DMS153 treated with DMSO at 0.1 percent for 48 hours (cell line): ENCODE measurements around the gene PCDHA7.
"Not testable (repeated sequence)": the region's sequence is repeated elsewhere in the genome, so short reads cannot be mapped to it uniquely, and the experiment has no call there.

Experiments used
- DNase-seq: peaks from one replicate; lab custom pipeline; 2025; ENCODE audit not compliant: unreplicated experiment; lab: John Stamatoyannopoulos, UW

PCDHA7 gene

DNA sequence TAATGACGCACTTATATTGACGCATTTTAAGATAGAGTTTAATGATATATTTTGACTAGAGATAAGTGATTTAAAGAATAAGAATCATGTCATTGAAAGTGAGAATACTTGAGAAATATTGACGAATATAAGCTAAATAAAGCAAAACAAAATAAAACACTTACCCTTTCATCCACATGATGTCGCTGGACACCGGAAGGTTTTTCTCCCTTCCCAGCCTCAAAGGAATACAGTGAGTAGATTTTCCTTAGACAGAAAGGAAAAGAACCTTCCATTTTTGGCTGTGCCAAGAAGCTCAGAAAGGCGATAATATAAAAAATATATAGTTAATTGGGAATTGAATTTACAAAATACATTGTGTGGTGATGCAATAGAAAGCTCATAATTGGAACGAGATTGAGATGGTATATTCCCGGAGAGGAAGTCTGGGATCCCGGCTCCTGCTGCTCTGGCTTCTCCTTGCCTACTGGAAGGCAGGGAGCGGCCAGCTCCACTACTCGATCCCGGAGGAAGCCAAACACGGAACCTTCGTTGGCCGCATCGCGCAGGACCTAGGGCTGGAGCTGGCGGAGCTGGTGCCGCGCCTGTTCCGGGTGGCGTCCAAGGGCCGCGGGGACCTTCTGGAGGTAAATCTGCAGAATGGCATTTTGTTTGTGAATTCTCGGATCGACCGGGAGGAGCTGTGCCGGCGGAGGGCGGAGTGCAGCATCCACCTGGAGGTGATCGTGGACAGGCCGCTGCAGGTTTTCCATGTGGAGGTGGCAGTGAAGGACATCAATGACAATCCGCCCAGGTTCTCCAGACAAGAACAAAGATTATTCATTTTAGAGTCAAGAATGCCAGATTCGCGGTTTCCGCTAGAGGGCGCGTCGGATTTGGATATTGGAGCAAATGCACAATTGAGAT is 12.4 kb upstream of the PCDHA7 start, which contains the start of gene PCDHA5:
Gene PCDHA5, plus strand, starts transcription at position 239 of the 906 bp plus-strand sequence.
- no peak for DNase-seq

DNA sequence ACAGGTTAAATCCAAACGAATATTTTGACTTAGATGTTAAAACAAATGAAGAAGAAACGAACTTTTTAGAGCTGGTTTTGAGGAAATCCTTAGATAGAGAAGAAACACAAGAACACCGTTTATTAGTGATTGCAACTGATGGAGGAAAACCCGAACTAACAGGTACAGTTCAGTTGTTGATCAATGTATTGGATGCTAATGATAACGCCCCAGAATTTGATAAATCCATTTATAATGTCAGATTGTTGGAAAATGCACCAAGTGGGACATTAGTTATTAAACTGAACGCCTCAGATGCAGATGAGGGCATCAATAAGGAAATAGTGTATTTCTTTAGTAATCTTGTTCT is 11.8 kb upstream of the PCDHA7 start:
- no peak for DNase-seq

DNA sequence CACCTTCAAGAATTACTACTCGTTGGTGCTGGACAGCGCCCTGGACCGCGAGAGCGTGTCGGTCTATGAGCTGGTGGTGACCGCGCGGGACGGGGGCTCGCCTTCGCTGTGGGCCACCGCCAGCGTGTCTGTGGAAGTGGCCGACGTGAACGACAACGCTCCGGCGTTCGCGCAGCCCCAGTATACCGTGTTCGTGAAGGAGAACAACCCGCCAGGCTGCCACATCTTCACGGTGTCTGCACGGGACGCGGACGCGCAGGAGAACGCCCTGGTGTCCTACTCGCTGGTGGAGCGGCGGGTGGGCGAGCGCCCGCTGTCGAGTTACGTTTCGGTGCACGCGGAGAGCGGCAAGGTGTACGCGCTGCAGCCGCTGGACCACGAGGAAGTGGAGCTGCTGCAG is 11.1 kb upstream of the PCDHA7 start:
- not testable (repeated sequence) for DNase-seq

DNA sequence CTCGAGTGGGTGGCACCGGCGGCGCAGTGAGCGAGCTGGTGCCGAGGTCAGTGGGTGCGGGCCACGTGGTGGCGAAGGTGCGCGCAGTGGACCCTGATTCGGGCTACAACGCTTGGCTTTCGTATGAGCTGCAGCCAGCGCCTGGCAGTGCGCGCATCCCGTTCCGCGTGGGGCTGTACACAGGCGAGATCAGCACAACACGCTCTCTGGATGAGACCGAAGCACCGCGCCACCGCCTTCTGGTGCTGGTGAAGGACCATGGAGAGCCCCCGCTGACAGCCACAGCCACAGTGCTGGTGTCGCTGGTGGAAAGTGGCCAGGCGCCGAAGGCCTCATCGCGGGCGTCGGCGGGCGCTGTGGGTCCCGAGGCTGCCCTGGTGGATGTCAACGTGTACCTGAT is 10.6 kb upstream of the PCDHA7 start:
- DNase-seq: no peak

DNA sequence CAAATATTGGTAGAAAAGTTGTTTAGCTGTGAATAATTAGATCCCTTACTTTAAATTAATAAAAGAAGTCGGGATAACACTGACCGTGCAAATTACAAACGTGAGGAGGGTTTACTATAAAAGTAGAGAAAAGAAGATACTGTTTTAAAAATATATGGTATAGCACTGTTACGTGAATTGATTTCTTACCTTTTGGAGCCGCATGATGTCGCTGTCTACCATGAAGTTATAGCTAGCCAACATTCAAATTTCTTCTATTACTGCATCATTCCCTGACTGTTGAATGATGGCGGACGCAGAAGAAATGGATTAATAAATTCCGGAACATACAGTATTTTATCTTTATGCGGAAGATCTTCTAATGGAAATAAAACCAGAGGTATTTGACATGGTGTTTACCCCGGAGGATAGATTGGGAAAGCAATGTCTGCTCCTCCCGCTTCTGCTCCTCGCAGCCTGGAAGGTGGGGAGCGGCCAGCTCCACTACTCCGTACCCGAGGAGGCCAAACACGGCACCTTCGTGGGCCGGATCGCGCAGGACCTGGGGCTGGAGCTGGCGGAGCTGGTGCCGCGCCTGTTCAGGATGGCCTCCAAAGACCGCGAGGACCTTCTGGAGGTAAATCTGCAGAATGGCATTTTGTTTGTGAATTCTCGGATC is 6.2 kb upstream of the PCDHA7 start, which contains the start of gene PCDHA6:
Gene PCDHA6, plus strand, starts transcription at position 257 of the 658 bp plus-strand sequence. Its CDS starts 132 bp downstream, at position 389.
- no peak for DNase-seq

DNA sequence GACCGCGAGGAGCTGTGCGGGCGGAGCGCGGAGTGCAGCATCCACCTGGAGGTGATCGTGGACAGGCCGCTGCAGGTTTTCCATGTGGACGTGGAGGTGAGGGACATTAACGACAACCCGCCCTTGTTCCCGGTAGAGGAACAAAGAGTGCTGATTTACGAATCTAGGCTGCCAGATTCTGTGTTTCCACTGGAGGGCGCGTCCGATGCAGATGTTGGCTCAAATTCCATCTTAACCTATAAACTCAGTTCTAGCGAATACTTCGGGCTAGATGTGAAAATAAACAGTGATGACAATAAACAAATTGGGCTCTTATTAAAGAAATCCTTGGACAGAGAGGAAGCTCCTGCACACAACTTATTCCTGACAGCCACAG is 5.7 kb upstream of the PCDHA7 start:
- DNase-seq: no peak

DNA sequence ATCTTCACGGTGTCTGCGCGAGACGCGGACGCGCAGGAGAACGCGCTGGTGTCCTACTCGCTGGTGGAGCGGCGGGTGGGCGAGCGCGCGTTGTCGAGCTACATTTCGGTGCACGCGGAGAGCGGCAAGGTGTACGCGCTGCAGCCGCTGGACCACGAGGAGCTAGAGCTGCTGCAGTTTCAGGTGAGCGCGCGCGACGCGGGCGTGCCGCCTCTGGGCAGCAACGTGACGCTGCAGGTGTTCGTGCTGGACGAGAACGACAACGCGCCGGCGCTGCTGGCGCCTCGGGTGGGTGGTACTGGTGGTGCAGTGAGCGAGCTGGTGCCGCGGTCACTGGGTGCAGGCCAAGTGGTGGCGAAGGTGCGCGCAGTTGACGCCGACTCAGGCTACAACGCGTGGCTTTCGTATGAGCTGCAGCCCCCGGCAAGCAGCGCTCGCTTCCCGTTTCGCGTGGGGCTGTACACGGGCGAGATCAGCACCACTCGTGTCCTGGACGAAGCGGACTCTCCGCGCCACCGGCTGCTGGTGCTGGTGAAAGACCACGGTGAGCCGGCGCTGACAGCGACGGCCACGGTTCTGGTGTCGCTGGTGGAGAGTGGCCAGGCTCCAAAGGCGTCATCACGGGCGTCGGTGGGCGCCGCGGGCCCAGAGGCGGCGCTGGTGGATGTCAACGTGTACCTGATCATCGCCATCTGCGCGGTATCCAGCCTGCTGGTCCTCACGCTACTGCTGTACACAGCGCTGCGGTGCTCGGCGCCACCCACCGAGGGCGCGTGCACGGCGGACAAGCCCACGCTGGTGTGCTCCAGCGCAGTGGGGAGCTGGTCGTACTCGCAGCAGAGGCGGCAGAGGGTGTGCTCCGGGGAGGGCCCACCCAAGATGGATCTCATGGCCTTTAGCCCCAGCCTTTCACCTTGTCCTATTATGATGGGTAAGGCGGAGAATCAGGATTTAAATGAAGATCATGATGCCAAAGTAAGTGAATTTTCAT is 4.3 kb upstream of the PCDHA7 start:
- not testable (repeated sequence) for DNase-seq

DNA sequence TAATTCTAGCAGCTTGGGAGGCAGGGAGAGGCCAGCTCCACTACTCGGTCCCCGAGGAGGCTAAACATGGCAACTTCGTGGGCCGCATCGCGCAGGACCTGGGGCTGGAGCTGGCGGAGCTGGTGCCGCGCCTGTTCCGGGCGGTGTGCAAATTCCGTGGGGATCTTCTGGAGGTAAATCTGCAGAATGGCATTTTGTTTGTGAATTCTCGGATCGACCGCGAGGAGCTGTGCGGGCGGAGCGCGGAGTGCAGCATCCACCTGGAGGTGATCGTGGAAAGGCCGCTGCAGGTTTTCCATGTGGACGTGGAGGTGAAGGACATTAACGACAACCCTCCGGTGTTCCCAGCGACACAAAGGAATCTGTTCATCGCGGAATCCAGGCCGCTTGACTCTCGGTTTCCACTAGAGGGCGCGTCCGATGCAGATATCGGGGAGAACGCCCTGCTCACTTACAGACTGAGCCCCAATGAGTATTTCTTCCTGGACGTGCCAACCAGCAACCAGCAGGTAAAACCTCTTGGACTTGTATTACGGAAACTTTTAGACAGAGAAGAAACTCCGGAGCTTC is 455 bp downstream of the PCDHA7 start:
- not testable (repeated sequence) for DNase-seq

DNA sequence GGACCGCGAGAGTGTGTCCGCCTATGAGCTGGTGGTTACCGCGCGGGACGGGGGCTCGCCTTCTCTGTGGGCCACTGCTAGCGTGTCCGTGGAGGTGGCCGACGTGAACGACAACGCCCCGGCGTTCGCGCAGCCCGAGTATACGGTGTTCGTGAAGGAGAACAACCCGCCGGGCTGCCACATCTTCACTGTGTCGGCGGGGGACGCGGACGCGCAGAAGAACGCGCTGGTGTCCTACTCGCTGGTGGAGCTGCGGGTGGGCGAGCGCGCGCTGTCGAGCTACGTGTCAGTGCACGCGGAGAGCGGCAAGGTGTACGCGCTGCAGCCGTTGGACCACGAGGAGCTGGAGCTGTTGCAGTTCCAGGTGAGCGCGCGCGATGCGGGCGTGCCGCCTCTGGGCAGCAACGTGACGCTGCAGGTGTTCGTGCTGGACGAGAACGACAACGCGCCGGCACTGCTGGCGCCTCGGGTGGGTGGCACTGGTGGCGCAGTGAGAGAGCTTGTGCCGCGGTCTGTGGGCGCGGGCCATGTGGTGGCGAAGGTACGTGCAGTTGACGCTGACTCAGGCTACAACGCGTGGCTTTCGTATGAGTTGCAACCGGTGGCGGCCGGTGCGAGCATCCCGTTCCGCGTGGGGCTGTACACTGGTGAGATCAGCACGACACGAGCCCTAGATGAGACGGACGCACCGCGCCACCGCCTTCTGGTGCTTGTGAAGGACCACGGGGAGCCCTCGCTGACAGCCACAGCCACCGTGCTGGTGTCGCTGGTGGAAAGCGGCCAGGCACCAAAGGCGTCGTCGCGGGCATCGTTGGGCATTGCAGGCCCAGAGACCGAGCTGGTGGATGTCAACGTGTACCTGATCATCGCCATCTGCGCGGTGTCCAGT is 1.8 kb downstream of the PCDHA7 start:
- DNase-seq: no peak

DNA sequence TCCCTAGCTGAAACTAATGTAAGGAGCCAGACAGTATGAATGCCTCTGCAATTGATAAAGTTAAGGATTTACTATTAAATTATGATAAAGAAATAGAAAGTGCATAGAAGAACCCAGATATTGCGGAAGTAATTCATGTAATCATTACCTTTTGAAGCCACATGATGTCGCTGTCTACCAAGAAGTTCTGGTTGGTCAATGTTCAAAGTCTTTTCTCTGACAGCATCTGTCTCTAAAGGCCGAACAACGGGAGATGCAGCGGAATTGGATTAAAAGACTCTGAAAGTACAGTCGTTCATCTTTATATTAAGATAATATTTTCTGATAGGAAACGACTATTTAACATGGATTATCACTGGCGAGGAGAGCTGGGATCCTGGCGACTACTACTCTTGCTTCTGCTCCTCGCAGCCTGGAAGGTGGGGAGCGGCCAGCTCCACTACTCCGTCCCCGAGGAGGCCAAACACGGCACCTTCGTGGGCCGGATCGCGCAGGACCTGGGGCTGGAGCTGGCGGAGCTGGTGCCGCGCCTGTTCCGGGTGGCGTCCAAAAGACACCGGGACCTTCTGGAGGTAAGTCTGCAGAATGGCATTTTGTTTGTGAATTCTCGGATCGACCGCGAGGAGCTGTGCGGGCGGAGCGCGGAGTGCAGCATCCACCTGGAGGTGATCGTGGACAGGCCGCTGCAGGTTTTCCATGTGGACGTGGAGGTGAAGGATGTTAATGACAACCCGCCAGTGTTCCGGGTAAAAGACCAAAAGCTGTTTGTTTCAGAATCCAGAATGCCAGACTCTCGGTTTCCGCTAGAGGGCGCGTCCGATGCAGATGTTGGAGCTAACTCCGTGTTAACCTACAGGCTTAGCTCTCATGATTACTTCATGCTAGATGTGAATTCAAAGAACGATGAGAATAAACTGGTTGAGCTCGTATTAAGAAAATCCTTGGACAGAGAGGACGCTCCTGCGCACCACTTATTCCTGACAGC is 7.2 kb downstream of the PCDHA7 start, which contains the start of gene PCDHA8:
Gene PCDHA8, plus strand, starts transcription at position 210 of the 985 bp plus-strand sequence. Its CDS starts 135 bp downstream, at position 345.
- DNase-seq: no peak

DNA sequence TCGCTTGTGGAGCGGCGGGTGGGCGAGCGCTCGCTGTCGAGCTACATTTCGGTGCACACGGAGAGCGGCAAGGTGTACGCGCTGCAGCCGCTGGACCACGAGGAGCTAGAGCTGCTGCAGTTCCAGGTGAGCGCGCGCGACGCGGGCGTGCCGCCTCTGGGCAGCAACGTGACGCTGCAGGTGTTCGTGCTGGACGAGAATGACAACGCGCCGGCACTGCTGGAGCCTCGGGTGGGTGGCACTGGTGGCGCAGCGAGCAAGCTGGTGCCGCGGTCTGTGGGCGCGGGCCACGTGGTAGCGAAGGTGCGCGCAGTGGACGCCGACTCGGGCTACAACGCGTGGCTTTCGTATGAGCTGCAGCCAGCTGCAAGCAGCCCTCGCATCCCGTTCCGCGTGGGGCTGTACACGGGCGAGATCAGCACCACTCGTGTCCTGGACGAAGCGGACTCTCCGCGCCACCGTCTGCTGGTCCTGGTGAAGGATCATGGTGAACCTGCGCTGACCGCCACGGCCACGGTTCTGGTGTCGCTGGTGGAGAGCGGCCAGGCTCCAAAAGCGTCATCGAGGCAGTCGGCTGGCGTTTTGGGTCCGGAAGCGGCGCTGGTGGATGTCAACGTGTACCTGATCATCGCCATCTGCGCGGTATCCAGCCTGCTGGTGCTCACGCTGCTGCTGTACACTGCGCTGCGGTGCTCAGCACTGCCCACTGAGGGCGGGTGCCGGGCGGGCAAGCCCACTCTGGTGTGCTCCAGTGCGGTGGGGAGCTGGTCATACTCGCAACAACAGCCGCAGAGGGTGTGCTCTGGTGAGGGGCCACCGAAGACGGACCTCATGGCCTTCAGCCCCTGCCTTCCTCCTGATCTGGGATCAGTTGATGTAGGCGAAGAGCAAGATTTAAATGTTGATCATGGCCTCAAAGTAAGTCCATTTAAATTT is 9.0 kb downstream of the PCDHA7 start:
- DNase-seq: no peak

DNA sequence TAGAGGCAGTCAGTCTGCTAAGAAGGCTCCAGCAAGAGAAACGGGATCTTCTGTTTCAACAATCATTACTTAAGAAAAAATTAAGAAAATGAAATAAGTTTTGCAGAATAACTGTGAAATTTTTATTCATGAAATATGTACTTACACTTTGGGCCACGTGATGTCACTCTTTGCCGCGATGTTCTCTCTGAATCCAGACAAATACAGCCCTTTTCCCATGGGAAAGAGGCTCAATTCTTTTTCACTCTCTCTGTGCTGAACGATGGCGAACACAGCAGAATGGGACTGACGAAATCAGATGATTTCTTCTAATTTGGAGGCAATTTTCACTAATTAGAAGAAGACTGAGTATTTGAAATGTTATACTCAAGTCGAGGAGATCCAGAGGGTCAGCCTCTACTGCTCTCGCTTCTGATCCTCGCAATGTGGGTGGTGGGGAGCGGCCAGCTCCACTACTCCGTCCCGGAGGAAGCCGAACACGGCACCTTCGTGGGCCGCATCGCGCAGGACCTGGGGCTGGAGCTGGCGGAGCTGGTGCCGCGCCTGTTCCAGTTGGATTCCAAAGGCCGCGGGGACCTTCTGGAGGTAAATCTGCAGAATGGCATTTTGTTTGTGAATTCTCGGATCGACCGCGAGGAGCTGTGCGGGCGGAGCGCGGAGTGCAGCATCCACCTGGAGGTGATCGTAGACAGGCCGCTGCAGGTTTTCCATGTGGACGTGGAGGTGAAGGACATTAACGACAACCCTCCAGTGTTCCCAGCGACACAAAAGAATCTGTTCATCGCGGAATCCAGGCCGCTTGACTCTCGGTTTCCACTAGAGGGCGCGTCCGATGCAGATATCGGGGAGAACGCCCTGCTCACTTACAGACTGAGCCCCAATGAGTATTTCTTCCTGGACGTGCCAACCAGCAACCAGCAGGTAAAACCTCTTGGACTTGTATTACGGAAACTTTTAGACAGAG is 14.4 kb downstream of the PCDHA7 start, which contains the start of gene PCDHA9:
Gene PCDHA9, plus strand, starts transcription at position 244 of the 964 bp plus-strand sequence. Its CDS starts 114 bp downstream, at position 358.
- not testable (repeated sequence) for DNase-seq

DNA sequence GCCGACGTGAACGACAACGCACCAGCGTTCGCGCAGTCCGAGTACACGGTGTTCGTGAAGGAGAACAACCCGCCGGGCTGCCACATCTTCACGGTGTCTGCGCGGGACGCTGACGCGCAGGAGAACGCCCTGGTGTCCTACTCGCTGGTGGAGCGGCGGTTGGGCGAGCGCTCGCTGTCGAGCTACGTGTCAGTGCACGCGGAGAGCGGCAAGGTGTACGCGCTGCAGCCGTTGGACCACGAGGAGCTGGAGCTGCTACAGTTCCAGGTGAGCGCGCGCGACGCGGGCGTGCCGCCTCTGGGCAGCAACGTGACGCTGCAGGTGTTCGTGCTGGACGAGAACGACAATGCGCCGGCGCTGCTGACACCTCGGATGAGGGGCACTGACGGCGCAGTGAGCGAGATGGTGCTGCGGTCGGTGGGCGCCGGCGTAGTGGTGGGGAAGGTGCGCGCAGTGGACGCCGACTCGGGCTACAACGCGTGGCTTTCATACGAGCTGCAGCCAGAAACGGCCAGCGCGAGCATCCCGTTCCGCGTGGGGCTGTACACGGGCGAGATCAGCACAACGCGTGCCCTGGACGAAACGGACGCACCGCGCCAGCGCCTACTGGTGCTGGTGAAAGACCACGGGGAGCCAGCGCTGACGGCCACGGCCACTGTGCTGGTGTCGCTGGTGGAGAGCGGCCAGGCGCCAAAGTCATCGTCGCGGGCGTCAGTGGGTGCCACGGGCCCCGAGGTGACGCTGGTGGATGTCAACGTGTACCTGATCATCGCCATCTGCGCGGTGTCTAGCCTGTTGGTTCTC is 16.0 kb downstream of the PCDHA7 start:
- not testable (repeated sequence) for DNase-seq

DNA sequence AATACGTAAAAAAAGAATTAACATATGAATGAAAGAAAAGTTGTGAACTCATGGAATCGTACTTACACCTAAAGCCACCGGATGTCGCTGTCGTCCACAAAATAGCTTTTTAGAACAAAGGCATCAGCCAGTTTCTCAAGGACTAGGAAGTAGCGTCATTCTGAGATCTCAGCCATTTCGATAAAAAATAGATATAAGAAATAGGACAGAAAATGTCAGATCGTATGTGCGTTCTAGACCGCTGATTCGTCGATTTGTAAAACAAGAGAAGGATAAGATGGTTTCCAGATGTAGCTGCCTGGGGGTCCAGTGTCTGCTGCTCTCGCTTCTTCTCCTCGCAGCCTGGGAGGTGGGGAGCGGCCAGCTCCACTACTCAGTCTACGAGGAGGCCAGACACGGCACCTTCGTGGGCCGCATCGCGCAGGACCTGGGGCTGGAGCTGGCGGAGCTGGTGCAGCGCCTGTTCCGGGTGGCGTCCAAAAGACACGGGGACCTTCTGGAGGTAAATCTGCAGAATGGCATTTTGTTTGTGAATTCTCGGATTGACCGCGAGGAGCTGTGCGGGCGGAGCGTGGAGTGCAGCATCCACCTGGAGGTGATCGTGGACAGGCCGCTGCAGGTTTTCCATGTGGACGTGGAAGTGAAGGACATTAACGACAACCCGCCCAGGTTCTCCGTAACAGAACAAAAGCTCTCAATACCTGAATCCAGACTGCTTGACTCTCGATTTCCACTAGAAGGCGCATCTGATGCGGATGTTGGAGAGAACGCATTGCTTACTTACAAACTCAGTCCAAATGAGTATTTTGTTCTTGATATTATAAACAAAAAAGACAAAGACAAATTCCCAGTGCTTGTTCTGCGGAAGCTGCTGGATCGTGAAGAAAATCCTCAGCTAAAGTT is 22.0 kb downstream of the PCDHA7 start, which contains the start of gene PCDHA10:
Gene PCDHA10, plus strand, starts transcription at position 126 of the 903 bp plus-strand sequence. Its CDS starts 152 bp downstream, at position 278.
- no peak for DNase-seq
